GM12891 (cell line): ENCODE measurements around the gene FBXO24.

Experiments
- DNase-seq: peaks from one replicate; pipeline ENCODE4 v3.0.0; 2011; ENCODE audit warnings: low spot score; ENCODE audit not compliant: insufficient read length
- FAIRE-seq: peaks from 2 replicates; lab custom pipeline; 2011; peaks lifted over from hg19 to GRCh38; lab: Jason Lieb, UNC
- PAX5 ChIP-seq: IDR thresholded peaks from 2 replicates; pipeline ENCODE4 v1.6.1; 2011; ENCODE audit warnings: low read length, moderate library complexity, mild to moderate bottlenecking; ENCODE audit not compliant: insufficient read depth, severe bottlenecking
- POLR2A ChIP-seq: IDR thresholded peaks from 2 replicates; pipeline ENCODE4 v1.6.1; 2011; ENCODE audit warnings: low read depth, low read length, control low read depth
- POLR2AphosphoS5 ChIP-seq: IDR thresholded peaks from 2 replicates; pipeline ENCODE4 v1.6.1; 2011; ENCODE audit warnings: low read depth, low read length, control low read depth
- POU2F2 ChIP-seq: IDR thresholded peaks from 2 replicates; pipeline ENCODE4 v1.6.1; 2011; ENCODE audit warnings: low read depth, mild to moderate bottlenecking, control low read depth, low read length, moderate library complexity
- SPI1 ChIP-seq: IDR thresholded peaks from 2 replicates; pipeline ENCODE4 v1.6.1; 2011; ENCODE audit warnings: low read depth, low read length, control low read depth
- TAF1 ChIP-seq: IDR thresholded peaks from 2 replicates; pipeline ENCODE4 v1.6.1; 2011; ENCODE audit warnings: low read depth, low read length, control low read depth

FBXO24 gene

GRCh38 chr7:100590077-100590737 is 4.1 kb downstream of the FBXO24 start:
- FAIRE-seq = no peak
- no peak for DNase-seq
- TF ChIP-seq POLR2AphosphoS5 = no peak
- no peak for TF ChIP-seq SPI1
- no peak for TF ChIP-seq POLR2A
- no peak for TF ChIP-seq PAX5
- TF ChIP-seq TAF1 = no peak

GRCh38 chr7:100591596-100591995 is 5.5 kb downstream of the FBXO24 start:
- TF ChIP-seq POU2F2 = no peak
- TF ChIP-seq PAX5 = no peak
- no peak for TF ChIP-seq TAF1
- TF ChIP-seq POLR2AphosphoS5 = no peak
- TF ChIP-seq POLR2A = no peak
- TF ChIP-seq SPI1 = no peak
- DNase-seq (no peak), FAIRE-seq (no peak)

GRCh38 chr7:100595188-100595587 is 9.1 kb downstream of the FBXO24 start:
- no peak for FAIRE-seq
- no peak for DNase-seq

GRCh38 chr7:100598425-100598824 is 12.3 kb downstream of the FBXO24 start:
- FAIRE-seq = no peak
- no peak for DNase-seq
- TF ChIP-seq POU2F2 (no peak), TAF1 (no peak), POLR2AphosphoS5 (no peak), PAX5 (no peak), POLR2A (no peak), SPI1 (no peak)

More at GRCh38 chr7:100595188-100595587, 9.1 kb downstream of the FBXO24 start:
- no peak for TF ChIP-seq TAF1
- TF ChIP-seq SPI1 = no peak
- TF ChIP-seq POU2F2 = no peak
- no peak for TF ChIP-seq POLR2A
- no peak for TF ChIP-seq POLR2AphosphoS5
- no peak for TF ChIP-seq PAX5

GRCh38 chr7:100599911-100600729 is 14.0 kb downstream of the FBXO24 start:
- no peak for FAIRE-seq
- TF ChIP-seq POLR2AphosphoS5 = no peak
- no peak for TF ChIP-seq TAF1
- TF ChIP-seq PAX5 = no peak
- TF ChIP-seq POLR2A = no peak
- TF ChIP-seq SPI1 = no peak
- no peak for DNase-seq

- TF ChIP-seq TAF1 (no peak), POLR2AphosphoS5 (no peak), POU2F2 (no peak), PAX5 (no peak), SPI1 (no peak), POLR2A (no peak)
- FAIRE-seq (no peak), DNase-seq (no peak)
Observed at GRCh38 chr7:100600730-100601038, 14.6 kb downstream of the FBXO24 start.

GRCh38 chr7:100602889-100603725 is 17.0 kb downstream of the FBXO24 start:
- no peak for FAIRE-seq

GRCh38 chr7:100603726-100604027 is 17.5 kb downstream of the FBXO24 start:
- TF ChIP-seq PAX5 (no peak), POLR2A (no peak), POLR2AphosphoS5 (no peak), TAF1 (no peak), POU2F2 (no peak), SPI1 (no peak)
- DNase-seq (no peak), FAIRE-seq (no peak)

More at GRCh38 chr7:100602889-100603725, 17.0 kb downstream of the FBXO24 start:
- TF ChIP-seq SPI1 = no peak
- DNase-seq = no peak
